HPDE6-E6E7 (cell line): Measurements from ENCODE around the gene CCDC172.
"Not testable (repeated sequence)": the region's sequence is repeated elsewhere in the genome, so short reads cannot be mapped to it uniquely, and the experiment has no call there.

ENCODE experiments used
- DNase-seq: peaks from one replicate; pipeline ENCODE4 v3.0.0; 2011; ENCODE audit warnings: missing footprints; ENCODE audit errors: extremely low spot score

The CCDC172 gene

DNA sequence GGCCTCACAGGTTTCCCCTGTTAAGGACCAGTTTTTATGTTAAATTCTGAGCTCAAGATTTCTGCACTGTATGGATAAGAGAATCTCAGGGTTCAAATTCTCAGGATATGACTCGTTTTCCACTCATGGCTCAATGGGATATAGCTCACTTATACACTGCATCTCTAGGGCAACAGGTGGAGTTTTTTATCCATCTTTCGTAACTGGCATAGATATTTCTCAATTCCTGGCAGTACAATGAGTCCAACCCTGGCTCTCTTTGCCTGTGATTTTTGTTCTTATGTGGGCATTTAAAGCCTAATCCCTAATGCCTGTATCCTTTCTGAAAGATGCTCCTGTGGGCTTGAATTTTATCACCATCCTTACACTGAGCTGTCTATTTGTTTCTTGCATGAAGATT is 7.6 kb downstream of the CCDC172 start:
- DNase-seq = no peak

DNA sequence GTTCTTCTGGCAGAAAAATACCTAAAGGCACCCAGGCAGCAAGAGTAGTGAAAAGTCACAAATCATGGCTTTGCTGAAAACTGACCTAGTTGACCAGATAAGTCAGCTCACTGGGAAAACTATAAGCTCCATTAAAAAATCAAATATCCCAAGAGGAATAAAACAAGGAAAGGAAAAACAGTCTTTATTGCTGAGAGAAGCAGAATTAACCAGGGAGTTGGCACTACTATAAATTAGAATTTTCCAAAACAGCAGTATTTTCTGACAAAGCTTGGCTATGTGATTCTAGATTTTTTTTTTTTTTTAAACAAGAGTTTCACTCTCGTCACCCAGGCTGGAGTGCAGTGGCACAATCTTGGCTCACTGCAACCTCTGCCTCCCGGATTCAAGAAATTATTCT is 12.6 kb downstream of the CCDC172 start:
- no peak for DNase-seq

DNA sequence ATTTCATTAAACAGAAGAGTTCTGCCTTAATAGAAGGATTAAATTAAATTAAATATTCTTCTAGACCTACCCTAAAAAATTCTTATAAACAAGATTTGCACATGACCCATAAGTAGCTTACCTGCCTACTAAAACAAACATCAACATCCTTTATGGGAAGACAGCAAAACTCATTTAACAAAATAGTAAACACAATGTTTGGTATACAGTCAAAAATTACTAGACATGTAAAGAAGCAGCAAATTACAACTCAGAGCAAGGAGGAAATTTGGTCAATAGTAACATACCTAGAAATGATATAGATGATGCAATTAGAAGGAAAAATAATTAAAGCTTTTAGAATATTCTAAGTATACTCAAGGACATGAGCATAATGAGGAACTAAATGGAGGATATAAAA is 27.9 kb downstream of the CCDC172 start:
- DNase-seq = no peak

DNA sequence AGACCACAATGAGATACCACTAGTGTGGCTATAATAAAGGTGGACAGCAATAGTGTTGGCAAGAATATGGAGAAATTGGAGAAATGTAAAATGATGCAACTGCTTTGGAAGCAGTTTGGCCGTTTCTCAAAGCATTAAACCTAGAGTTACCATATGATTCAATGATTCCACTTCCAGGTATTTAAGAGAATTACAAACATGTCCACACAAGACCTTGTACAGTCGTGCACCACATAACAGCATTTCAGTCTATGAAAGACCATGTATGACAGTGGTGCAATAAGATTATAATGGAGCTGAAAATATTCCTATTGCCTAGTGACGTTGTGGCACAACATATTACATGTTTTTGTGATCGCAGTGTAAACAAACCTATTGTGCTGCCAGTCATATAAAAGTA is 29.6 kb downstream of the CCDC172 start:
- peak; percentile 20 for DNase-seq

DNA sequence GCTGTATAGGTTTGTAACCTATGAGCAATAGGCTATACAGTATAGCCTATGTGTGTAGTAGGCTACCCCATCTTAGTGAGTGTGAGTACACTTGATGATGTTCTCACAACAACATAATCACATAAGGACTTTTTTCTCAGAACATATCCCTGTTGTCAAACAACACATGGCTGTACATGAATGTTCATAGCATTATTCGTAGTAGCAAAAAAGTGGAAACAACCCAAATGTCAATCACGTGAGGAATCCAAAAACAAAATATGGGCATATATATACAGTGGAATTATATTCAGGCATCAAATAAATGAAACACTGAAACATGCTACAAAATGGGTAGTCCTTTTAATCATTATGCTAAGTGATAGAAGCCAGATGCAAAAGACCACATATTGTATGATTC is 31.1 kb downstream of the CCDC172 start:
- DNase-seq = no peak

DNA sequence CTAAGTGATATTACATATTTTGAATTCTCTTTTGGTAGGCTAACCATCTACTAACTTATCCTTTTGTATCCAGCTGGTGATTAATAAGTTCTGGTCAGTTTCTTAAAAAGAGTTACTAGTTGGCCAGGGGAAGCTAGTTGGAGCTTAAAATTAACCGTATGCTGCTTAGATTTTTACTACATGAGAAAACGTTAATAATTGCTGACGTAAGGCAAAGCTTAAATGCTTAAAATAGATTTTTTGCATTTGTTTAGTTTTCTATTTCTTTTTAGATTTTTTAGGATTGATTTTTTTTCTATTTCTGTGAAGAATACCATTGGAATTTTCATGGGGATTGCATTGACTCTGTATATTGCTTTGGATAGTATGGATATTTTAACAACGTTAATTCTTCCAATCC is 32.6 kb downstream of the CCDC172 start:
- no peak for DNase-seq

DNA sequence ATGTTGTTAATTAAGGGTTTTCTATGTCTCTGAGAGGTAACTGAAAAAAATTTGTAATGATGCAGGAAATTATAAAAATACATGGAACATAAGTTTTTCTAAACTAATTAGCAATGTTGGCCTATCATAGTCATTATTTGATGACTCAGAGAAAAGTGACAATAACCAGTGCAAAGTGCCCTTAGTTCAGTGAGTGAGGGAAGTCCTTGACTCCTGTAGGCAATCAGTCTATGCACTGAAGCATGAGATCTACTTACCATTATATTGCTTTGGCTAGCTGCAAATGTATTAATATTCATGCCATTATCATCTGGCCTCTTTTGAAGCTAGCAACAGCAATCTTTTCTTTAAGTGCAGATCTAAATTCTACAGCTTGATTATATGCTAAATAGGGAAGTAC is 40.6 kb downstream of the CCDC172 start:
- DNase-seq = no peak

DNA sequence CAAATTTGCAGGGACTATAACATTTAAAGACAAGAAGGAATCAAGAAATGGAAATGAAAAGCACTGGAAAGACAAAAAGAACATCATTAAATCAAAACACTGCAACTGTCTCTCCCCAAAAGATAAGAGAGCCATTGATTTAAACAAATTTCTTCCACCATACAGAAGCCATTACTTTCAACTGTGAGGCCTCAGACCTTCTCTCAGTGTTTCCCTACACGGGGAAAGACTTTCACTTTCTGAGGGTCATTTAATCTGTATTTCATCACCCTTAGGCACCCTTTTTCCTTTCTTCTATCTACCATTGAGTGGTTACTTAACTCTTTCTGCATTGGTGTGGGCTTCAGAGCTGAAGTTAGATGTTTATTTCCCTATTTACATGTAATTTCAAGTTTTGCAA is 47.5 kb downstream of the CCDC172 start:
- DNase-seq = peak; percentile 3

DNA sequence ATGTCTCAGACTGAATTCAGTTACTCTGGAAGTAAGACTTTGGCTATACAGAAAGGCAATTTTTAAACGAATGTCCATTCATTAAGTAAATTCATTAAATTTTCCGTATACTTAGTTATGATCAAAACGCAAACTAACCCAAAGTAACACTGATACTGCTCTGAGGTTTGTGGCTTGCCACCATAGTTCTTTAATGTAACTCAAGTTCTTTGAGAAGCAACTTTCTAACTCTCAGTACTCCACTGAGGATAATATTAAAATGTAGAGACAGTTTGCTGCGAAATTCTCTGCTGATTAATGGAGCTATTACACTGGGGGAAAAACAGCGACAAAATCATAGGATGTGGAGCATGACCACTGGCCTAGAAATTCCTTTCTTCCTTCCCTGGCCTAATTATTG is 58.0 kb downstream of the CCDC172 start:
- DNase-seq = no peak

DNA sequence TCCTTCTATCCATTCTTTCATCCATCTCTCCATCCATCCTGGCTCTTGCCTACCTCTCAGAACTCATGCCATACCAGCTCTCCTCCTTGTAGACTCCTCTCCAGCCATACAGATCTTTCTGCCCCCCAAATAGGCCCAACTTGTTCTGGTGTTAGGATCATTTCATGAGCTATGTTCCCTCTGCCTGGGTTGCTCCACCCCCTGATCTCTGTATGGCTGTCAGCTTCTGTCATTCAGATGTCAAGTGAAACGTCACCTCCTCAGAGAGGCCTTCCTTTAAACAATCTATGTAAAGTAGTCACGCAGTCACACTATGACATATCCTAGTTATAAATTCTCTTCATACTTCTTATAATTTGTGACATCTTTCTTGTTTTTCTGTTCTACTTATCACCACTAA is 61.1 kb downstream of the CCDC172 start:
- DNase-seq = no peak

DNA sequence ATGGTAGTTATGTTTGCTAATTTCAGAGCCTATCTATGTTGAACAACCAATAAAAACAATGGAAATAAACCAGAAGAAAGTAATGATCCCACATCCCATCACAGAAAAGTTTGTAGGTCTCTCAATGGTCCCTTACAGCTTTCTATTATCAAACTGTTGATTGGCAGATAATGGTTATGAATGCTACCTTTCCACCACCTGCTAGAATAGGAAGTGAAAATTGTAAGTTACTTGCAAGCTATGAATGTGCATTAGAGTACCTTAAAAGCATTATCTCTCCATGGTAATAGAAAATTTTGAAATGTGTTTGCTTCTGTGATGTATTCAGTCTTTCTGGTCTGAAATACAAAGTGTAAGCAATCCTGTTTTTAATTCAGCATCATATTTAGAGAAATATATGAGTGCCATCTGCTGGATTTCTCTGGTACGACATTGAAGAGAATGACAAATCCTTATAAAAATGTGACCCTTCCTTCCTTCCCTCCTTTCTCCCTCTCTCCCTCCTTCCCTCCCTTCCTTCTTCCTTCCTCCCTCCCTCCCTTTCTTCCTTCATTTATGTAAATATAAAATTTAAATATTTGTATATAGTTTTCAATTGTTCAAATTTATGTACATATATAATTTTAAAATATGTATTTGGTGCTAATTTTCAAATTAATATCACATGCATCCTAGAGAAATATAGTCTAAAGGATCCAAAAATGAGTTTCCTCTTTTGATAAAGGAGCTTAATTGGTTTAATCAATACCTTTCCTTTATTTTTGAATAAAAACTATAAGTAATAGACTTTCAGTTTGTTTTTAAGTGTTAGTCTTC is 62.0 kb downstream of the CCDC172 start:
- no peak for DNase-seq

DNA sequence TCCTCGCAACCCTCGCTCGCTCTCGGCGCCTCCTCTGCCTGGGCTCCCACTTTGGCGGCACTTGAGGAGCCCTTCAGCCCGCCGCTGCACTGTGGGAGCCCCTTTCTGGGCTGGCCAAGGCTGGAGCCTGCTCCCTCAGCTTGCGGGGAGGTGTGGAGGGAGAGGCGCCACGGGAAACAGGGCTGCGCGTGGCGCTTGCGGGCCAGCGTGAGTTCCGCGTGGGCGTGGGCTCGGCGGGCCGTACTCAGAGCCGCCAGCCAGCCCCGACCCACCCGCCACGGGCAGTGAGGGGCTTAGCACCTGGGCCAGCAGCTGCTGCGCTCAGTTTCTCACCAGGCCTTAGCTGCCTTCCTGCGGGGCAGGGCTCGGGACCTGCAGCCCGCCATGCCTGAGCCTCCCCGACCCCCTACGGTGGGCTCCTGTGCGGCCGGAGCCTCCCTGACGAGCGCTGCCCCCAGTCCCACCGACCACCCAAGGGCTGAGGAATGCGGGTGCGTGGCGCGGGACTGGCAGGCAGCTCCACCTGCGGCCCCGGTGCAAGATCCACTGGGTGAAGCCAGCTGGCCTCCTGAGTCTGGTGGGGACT is 69.1 kb downstream of the CCDC172 start:
- DNase-seq = not testable (repeated sequence)

DNA sequence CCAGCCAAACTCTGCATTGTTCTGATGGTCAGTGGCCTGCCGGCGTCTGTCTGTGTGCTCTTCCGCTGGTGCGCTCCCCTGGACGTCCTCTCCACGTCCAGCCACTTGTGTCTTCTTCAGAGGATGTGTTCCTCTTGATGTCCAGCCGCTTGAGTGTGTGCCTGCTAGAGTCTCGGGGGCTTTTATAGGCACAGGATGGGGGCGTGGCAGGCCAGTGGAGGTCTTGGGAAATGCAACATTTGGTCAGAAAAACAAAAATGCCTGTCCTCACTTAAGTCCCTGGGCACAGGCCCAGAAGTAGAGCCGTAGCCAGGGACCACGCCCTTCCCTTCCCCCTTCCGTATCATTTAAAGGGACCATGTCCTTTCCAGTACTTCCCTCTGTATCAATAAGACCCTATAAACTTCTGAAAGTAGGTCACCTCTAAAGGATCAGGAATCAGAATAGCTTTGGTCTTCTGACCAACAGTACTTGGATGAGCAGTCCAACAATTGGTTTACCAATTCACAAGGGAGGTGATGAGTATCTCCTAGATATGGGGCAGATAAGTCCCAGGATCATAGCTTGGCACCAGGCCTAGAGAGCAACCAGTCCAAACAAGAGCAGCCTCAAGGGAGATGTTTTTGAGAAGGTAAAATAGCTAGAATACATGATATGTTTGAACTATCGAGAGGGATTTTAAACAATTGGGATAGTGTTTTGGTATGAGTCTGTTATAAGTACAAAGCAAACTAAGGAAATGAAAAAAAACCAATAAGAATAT is 71.2 kb downstream of the CCDC172 start:
- DNase-seq = no peak

DNA sequence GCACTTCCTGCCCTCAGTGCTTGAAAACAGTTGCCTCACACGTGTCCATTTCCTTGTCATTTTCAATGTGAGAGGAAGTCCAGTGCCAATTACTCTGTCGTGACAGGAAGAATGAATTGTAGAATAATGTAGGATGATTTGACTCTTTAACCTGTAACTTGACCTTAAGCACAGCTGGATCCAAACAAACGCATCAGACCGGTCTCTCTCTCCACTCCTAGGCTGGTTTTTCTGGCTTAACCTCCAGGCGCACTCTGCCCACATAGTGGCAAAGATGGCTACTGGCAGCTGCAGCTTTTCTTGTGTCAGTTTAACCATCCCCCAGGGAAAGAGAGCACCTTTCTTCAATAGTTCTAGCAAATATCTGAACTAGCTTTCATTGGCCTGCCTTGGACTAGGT is 74.0 kb downstream of the CCDC172 start:
- DNase-seq = no peak

DNA sequence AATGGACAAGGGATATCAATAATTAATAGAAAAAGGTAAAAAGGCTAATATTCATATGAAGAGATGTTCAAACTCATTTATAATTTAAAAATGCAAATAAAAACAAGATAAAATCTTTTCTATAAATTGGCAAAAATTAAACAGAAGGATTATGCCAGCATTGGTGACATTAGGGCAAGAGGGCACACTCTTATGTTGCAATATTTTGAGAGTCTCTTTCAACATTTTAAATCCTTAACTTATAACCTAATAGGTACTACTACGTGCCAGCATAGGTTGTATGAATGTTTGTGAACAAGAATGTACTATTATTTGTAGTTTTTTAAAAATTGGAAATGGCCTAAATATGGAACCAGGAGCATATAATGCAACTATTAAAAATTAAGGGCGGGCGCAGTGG is 78.6 kb downstream of the CCDC172 start:
- DNase-seq = no peak

DNA sequence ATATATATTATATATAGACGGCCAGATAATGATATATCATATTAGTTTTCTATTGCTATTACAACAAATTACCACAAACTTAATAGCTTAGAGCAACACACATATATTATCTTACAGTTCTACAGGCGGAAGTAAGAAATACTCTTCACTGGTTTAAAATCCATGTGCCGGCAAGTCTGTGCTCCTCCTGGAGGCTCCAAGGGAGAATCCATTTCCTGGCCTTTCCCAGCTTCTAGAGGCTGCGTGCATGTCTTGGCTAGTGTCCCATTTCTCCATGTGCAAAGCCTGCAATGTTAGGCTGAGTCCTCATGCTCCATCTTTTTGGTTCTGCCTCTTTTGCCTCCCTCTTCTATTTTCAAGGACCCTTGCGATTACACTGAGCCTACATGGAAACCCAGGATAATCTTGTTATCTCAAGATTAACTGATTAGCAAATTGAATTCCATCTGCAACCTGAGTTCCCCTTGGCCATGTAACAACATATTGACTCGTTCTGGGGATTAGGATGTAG is 79.5 kb downstream of the CCDC172 start:
- no peak for DNase-seq

DNA sequence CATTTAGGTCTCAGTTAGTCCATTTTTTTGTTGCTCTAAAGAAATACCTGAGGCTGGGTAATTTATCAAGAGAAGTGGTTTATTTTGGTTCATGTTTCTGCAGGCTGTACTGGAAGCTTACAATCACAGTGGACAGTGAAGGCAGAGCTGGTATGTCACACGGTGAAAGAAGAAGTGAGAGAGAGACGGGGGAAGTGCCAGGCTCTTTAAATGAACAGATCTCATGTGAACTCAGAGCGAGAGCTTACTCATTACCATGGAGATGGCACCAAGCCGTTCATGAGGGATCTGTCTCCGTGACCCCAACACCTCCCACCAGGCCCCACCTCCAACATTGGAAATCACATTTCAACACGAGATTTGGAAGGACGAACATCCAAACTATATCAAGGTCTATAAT is 84.5 kb downstream of the CCDC172 start:
- no peak for DNase-seq

DNA sequence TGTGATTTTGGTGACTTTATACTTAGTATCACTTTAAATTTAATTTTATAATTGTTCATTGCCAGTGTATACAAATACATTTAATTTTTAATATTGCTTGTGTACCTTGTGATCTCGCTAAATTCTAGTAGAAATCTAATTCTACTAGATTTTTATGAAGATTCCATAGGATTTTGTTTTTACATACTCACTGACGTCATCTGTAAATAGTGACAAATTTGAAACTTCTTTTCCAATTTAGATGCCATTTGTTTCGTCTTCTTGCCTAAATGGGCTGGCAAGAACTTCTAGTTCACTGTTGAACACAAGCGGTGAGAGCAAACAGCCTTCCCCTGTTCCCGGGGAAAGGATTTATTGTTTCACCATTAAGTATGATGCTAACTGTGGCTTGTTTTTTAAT is 86.1 kb downstream of the CCDC172 start:
- DNase-seq = no peak

DNA sequence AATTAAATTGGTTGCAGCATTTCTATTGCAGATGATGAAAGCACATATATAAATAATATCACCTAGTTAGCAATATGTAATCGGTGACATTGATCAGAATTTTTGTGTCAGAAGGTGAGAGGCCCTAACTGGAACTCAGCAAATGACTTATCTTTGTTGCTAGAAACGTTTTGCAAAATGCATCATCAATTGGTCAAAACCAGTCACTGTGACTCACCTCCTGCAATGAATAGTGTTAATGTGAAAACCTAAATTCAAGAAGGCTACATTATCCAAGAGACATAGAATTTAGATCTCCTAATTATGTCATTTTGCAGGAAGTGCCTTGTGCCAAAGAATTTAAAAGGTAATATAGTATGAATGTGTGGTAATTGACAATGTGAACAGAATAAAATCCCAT is 93.6 kb downstream of the CCDC172 start:
- no peak for DNase-seq

DNA sequence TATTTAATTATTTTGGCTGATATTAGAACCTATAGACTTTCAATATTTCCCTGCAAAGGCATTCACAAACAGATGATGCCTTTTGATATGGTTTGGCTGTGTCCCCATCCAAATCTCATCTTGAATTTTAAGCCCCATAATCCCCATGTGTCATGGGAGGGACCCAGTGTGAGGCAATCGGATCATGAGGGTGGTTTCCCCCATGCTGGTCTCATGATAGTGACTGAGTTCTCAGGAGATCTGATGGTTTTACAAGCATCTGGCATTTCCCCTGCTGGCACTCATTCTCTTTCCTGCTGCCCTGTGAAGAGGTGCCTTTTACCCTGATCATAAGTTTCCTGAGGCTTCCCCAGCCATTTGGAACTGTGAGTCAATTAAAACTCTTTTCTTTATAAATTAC is 94.1 kb downstream of the CCDC172 start:
- DNase-seq = no peak

DNA sequence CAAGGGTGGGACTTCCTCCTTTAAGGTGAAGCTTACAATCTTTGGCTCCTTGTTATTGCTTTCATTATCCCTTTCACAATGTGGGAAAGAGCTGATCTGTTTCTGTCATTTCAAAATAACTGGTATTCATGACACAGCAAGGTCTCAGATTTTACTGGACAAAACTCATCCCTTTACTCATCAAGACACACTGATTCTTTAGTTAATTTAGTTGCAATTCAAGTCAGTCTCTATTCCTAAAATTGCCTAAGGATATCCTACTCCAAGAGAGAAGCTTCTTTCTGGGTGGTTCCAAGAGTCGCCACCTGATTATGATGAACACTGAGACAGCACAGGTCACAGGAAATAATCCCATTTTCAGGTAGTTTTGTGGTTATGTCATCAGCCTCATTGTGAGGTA is 97.6 kb downstream of the CCDC172 start:
- no peak for DNase-seq

DNA sequence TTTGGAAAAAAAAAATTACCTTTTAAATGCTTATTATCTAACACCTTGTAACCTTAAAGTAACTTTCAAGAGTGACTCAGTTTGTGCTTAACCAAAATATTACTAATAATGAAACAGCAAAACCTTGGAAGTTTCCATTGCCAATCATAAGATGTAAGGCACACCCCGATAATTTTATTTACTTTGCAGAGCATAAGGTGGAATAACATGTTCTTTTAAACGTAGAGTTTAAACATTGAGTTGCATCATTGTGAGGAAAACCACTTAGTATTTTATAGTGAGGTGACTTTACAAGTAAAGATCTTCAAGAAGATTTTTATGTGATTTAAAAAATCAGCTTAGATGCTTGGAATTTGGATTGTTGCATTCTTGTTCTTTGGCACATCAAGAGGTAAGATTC is 103.4 kb downstream of the CCDC172 start, which contains the start of gene PNLIPRP3:
Gene PNLIPRP3 (plus strand): TSS at position 177 of the 400 bp plus-strand sequence. CDS start 166 bp downstream, at position 343.
- DNase-seq = no peak
